GM19452 (cell line): Measurements from ENCODE around the gene SYNM.
"Not testable (repeated sequence)": the region's sequence is repeated elsewhere in the genome, so short reads cannot be mapped to it uniquely, and the experiment has no call there.

ENCODE experiments used
- ATAC-seq: cut with Tn5 transposase; IDR thresholded peaks from one replicate; pipeline ENCODE4 v1.9.1; 2021; ENCODE audit not compliant: unreplicated experiment

The SYNM gene

GRCh38 chr15:99103279-99103678 lies 1.6 kb upstream of the SYNM start:
- no peak for ATAC-seq

- ATAC-seq: peak; percentile 48
Measured at GRCh38 chr15:99105514-99106341, 848 bp downstream of the SYNM start.

- no peak for ATAC-seq
Measured at GRCh38 chr15:99106417-99107220, 1.7 kb downstream of the SYNM start.

GRCh38 chr15:99108993-99109392 lies 4.1 kb downstream of the SYNM start:
- no peak for ATAC-seq

- no peak for ATAC-seq
Measured at GRCh38 chr15:99109555-99110021, 4.7 kb downstream of the SYNM start.

- ATAC-seq: no peak
Measured at GRCh38 chr15:99110093-99110492, 5.2 kb downstream of the SYNM start.

- ATAC-seq: no peak
Measured at GRCh38 chr15:99110581-99111320, 5.9 kb downstream of the SYNM start.

- ATAC-seq: not testable (repeated sequence)
Measured at GRCh38 chr15:99111641-99112040, 6.8 kb downstream of the SYNM start.

- ATAC-seq: no peak
Measured at GRCh38 chr15:99113547-99114271, 8.8 kb downstream of the SYNM start.

GRCh38 chr15:99114511-99115299 lies 9.8 kb downstream of the SYNM start:
- ATAC-seq: no peak

GRCh38 chr15:99115300-99116215 lies 10.7 kb downstream of the SYNM start:
- ATAC-seq: no peak

GRCh38 chr15:99117111-99117510 lies 12.2 kb downstream of the SYNM start:
- ATAC-seq: no peak

- ATAC-seq: no peak
Measured at GRCh38 chr15:99117563-99118257, 12.8 kb downstream of the SYNM start.

- ATAC-seq: no peak
Measured at GRCh38 chr15:99118258-99118632, 13.4 kb downstream of the SYNM start.

GRCh38 chr15:99118801-99119546 lies 14.1 kb downstream of the SYNM start:
- no peak for ATAC-seq

- no peak for ATAC-seq
Measured at GRCh38 chr15:99120050-99120777, 15.3 kb downstream of the SYNM start.

- no peak for ATAC-seq
Measured at GRCh38 chr15:99121207-99121606, 16.3 kb downstream of the SYNM start.
